Measurements from ENCODE around the gene GPR108.

DNA sequence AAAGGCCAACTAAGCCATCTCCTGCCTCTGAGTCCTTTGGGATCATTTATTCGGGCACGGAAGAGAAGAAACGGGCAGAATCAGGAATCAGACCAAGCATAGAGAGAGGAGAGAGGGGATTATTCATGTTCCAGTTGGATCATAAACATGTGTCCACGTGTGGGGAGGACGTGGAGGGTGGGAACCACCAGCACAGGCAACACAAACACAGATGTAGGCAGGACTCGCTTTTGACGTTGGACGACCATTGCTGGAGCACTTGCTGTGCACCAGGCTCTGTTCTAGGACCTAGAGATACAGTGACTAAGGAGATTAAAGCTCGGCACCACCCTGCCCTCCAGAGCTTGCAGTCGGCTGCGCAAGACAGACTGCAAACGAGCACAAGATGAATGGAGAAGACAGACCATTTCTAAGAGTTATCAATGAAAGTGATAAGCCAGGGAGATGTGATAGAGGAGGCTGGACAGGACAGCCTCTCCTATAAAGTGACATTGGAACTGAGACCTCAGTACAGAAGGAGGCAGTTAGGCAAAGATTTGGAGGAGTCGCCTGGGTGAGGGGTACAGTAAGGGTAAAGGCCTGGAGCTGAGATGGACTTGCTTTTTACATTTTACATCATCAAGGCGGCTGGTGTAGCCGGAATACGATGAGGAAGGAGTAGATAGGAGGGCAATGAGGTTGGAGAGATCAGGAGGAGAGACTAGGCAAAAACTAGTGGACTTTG, 29.1 kb upstream of the GPR108 start:
- TF ChIP-seq, protein P1, sequence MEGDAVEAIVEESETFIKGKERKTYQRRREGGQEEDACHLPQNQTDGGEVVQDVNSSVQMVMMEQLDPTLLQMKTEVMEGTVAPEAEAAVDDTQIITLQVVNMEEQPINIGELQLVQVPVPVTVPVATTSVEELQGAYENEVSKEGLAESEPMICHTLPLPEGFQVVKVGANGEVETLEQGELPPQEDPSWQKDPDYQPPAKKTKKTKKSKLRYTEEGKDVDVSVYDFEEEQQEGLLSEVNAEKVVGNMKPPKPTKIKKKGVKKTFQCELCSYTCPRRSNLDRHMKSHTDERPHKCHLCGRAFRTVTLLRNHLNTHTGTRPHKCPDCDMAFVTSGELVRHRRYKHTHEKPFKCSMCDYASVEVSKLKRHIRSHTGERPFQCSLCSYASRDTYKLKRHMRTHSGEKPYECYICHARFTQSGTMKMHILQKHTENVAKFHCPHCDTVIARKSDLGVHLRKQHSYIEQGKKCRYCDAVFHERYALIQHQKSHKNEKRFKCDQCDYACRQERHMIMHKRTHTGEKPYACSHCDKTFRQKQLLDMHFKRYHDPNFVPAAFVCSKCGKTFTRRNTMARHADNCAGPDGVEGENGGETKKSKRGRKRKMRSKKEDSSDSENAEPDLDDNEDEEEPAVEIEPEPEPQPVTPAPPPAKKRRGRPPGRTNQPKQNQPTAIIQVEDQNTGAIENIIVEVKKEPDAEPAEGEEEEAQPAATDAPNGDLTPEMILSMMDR (IDR thresholded peaks at IDR 0.05) = no peak
- no peak for TF ChIP-seq POLR2A (IDR thresholded peaks at IDR 0.05)

All from esophagus squamous epithelium (tissue), 4 donors.